Motor neuron (in vitro differentiated cells): ENCODE measurements around the gene IQCK. TPM values are rescaled to one million over a fixed set of nuclear protein-coding genes. Genes with fewer than 3 reads are reported as not detected.

Experiments
- ATAC-seq, 8 experiments: fragments of 200-7000 bp; cut with Tn5 transposase; replicated peaks in 6 of 8; 2 replicates each; pipeline ENCODE4 v1.8.0; 2021; ENCODE audit warnings: mild to moderate bottlenecking in 8 of 8, moderate library complexity in 8 of 8
- H3K27ac ChIP-seq, 2 donors: fragments of 250-450 bp; sonication (Bioruptor Pico); 2 replicates each; pipeline ENCODE4 v1.9.0; 2021; ENCODE audit warnings: antibody characterized with exemption in 2 of 2, mild to moderate bottlenecking in 2 of 2, moderate library complexity in 1 of 2
- H3K4me1 ChIP-seq, 2 donors: fragments of 250-450 bp; sonication (Bioruptor Pico); replicated peaks in 1 of 2; 2 replicates each; pipeline ENCODE4 v1.6.1; 2021; ENCODE audit warnings: antibody characterized with exemption in 2 of 2, mild to moderate bottlenecking in 2 of 2, moderate library complexity in 1 of 2
- H3K4me3 ChIP-seq, 5 donors: fragments of 250-450 bp; sonication (Bioruptor Pico); 2 replicates each; pipeline ENCODE4 v1.9.0; 2021; ENCODE audit warnings: antibody characterized with exemption in 5 of 5, mild to moderate bottlenecking in 5 of 5, moderate library complexity in 4 of 5
- WGBS, 10 experiments: fragments of 450-650 bp; shearing (Covaris generic); methylation state at CpG; one replicate each; pipeline ENCODE4 v1.0.0; 2022; 5-methylcytosine and 5-hydroxymethylcytosine counted together
- in situ Hi-C, 9 experiments: fragments of 400-800 bp; cut with MboI; loops; one replicate each; pipeline ENCODE4 v1.15.0; 2021; ENCODE audit warnings: low sequenced_read_pairs in 9 of 9, low pct_unique_long_range_greater_than_20kb in 2 of 9; ENCODE audit not compliant: unreplicated experiment in 9 of 9
- total RNA-seq, 8 experiments: library from RNA; unstranded; fragments of 300-600 nt; gene quantifications; 2 replicates each; pipeline versions ENCODE4 v1.2.3 to v1.2.4, GENCODE V29; 2022

The IQCK gene
- total RNA-seq, 8 experiments from 2014 or later = 7.0 to 44.1 (median 27.7) TPM

- H3K27ac ChIP-seq = no peak overlapping the region
- in situ Hi-C loops = loop anchor here in 5 of 9 experiments (25.0 kb wide), 1 partner anchor 183 kb away; the partner anchor contains the start of gene GPRC5B (in 5 of the 5)
- H3K4me3 ChIP-seq = no peak overlapping the region
- 89 to 100% (median 97%) methylated on average over 2 to 13 of the region's 18 CpGs; no CpG with 5 or more reads in 1 of the 10 experiments for WGBS, 10 experiments
- H3K4me1 ChIP-seq = no peaks in the 10 kb centered on the region
- ATAC-seq = peak in 1 of 8 experiments; percentile 3
These were observed 13.5 kb upstream of the IQCK start for GRCh38 chr16:19704321-19705145.

GRCh38 chr16:19705146-19705501, 12.9 kb upstream of the IQCK start:
- Histone ChIP-seq H3K4me3 (no peak overlapping the region), H3K27ac (no peak overlapping the region), H3K4me1 (no peaks in the 10 kb centered on the region)
- no peak for ATAC-seq
- in situ Hi-C loops = loop anchor here in 5 of 9 experiments (25.0 kb wide), 1 partner anchor 182 kb away; the partner anchor contains the start of gene GPRC5B (in 5 of the 5)
- 80 to 100% (median 92%) methylated on average over 1 to 8 of the region's 8 CpGs; no CpG with 5 or more reads in 3 of the 10 experiments for WGBS, 10 experiments

GRCh38 chr16:19705843-19706242, 12.2 kb upstream of the IQCK start:
- Histone ChIP-seq H3K4me1 (no peaks in the 10 kb centered on the region), H3K27ac (no peak overlapping the region), H3K4me3 (no peak overlapping the region)
- in situ Hi-C loops = loop anchor here in 5 of 9 experiments (25.0 kb wide), 1 partner anchor 181 kb away; the partner anchor contains the start of gene GPRC5B (in 5 of the 5)
- no peak for ATAC-seq
- WGBS, 10 experiments = 80 to 100% (median 84%) methylated on average over 1 to 3 of the region's 5 CpGs; no CpG with 5 or more reads in 5 of the 10 experiments

GRCh38 chr16:19706846-19707245, 11.2 kb upstream of the IQCK start:
- H3K4me3 ChIP-seq = no peak overlapping the region
- H3K4me1 ChIP-seq = no peaks in the 10 kb centered on the region
- in situ Hi-C loops = loop anchor here in 5 of 9 experiments (25.0 kb wide), 1 partner anchor 180 kb away; the partner anchor contains the start of gene GPRC5B (in 5 of the 5)
- H3K27ac ChIP-seq = no peak overlapping the region
- 93 to 100% (median 100%) methylated on average over 1 to 9 of the region's 15 CpGs; no CpG with 5 or more reads in 3 of the 10 experiments for WGBS, 10 experiments
- no peak for ATAC-seq

GRCh38 chr16:19707569-19708295, 10.3 kb upstream of the IQCK start:
- no peak overlapping the region for H3K4me3 ChIP-seq
- H3K4me1 ChIP-seq = no peaks in the 10 kb centered on the region
- H3K27ac ChIP-seq = no peak overlapping the region
- in situ Hi-C loops = loop anchor here in 5 of 9 experiments (25.0 kb wide), 1 partner anchor 180 kb away; the partner anchor contains the start of gene GPRC5B (in 5 of the 5)
- 60 to 77% methylated on average over 1 to 4 of the region's 22 CpGs; no CpG with 5 or more reads in 8 of the 10 experiments for WGBS, 10 experiments
- ATAC-seq = no peak

GRCh38 chr16:19708296-19709205, 9.5 kb upstream of the IQCK start:
- WGBS, 10 experiments = 17 to 92% (median 72%) methylated on average over 1 to 6 of the region's 18 CpGs; no CpG with 5 or more reads in 6 of the 10 experiments
- in situ Hi-C loops = loop anchor here in 5 of 9 experiments (25.0 kb wide), 1 partner anchor 179 kb away; the partner anchor contains the start of gene GPRC5B (in 5 of the 5)
- Histone ChIP-seq H3K27ac (no peak overlapping the region), H3K4me3 (no peak overlapping the region), H3K4me1 (no peaks in the 10 kb centered on the region)
- peak in 1 of 8 experiments; percentile 33 for ATAC-seq

- H3K27ac ChIP-seq = no peak overlapping the region
These were observed 8.5 kb upstream of the IQCK start for GRCh38 chr16:19709381-19710136.

GRCh38 chr16:19710191-19710908, 7.7 kb upstream of the IQCK start:
- Histone ChIP-seq H3K4me1 (no peaks in the 10 kb centered on the region), H3K27ac (no peak overlapping the region), H3K4me3 (no peak overlapping the region)
- ATAC-seq = no peak
- in situ Hi-C loops = loop anchor here in 6 of 9 experiments (10.0 to 25.0 kb wide), 2 partner anchors 174 to 177 kb away; partner anchors contain the start of gene GPRC5B (in 6 of the 6)
- 71 to 100% (median 91%) methylated on average over 1 to 19 of the region's 23 CpGs; no CpG with 5 or more reads in 1 of the 10 experiments for WGBS, 10 experiments

More at GRCh38 chr16:19709381-19710136, 8.5 kb upstream of the IQCK start:
- in situ Hi-C loops = loop anchor here in 6 of 9 experiments (10.0 to 25.0 kb wide), 2 partner anchors 175 to 178 kb away; partner anchors contain the start of gene GPRC5B (in 6 of the 6)
- Histone ChIP-seq H3K4me1 (no peaks in the 10 kb centered on the region), H3K4me3 (no peak overlapping the region)
- WGBS, 10 experiments = 90 to 100% (median 94%) methylated on average over 1 to 10 of the region's 22 CpGs; no CpG with 5 or more reads in 3 of the 10 experiments
- no peak for ATAC-seq

- in situ Hi-C loops = loop anchor here in 6 of 9 experiments (10.0 to 25.0 kb wide), 2 partner anchors 174 to 176 kb away; partner anchors contain the start of gene GPRC5B (in 6 of the 6)
These were observed 7.0 kb upstream of the IQCK start for GRCh38 chr16:19710991-19711545.

GRCh38 chr16:19711643-19712042, 6.4 kb upstream of the IQCK start:
- in situ Hi-C loops = loop anchor here in 6 of 9 experiments (10.0 to 25.0 kb wide), 2 partner anchors 173 to 176 kb away; partner anchors contain the start of gene GPRC5B (in 6 of the 6)

More at GRCh38 chr16:19710991-19711545, 7.0 kb upstream of the IQCK start:
- no peaks in the 10 kb centered on the region for H3K4me1 ChIP-seq
- 20 to 82% (median 68%) methylated on average over 1 to 8 of the region's 13 CpGs; no CpG with 5 or more reads in 6 of the 10 experiments for WGBS, 10 experiments
- H3K4me3 ChIP-seq = no peak overlapping the region
- no peak for ATAC-seq
- no peak overlapping the region for H3K27ac ChIP-seq

More at GRCh38 chr16:19711643-19712042, 6.4 kb upstream of the IQCK start:
- 92 to 100% (median 98%) methylated on average over 2 to 5 of the region's 12 CpGs; no CpG with 5 or more reads in 6 of the 10 experiments for WGBS, 10 experiments
- Histone ChIP-seq H3K4me1 (peaks cover 4% of the 10 kb centered on the region in 2 donors), H3K27ac (no peak overlapping the region), H3K4me3 (no peak overlapping the region)
- ATAC-seq = no peak
